Calu3 (cell line): Measurements from ENCODE around the gene SERPINB3. TPM values are rescaled to one million over a fixed set of nuclear protein-coding genes. Genes with fewer than 3 reads are reported as not detected.

Experiments used
- BruUV-seq: library from RNA; stranded (reverse); fragments of 400-500 nt; replicated peaks from 2 replicates; lab custom pipeline; 2021; lab: Mats Ljungman, UMichigan
- CTCF ChIA-PET: fragments of 300-600 bp; sonication (Branson Sonifier 250); formaldehyde crosslinking; loops from one replicate; lab custom pipeline; 2022; ENCODE audit warnings: antibody characterized with exemption; lab: Charles Lee
- DNase-seq: peaks from one replicate; pipeline ENCODE4 v3.0.0; 2022
- H3K27ac Mint-ChIP-seq: one replicate; pipeline ENCODE4 v1.8.0; 2022; ENCODE audit warnings: mixed read lengths; ENCODE audit not compliant: unreplicated experiment
- H3K27me3 Mint-ChIP-seq: one replicate; pipeline ENCODE4 v1.8.0; 2022; ENCODE audit warnings: mixed read lengths; ENCODE audit not compliant: unreplicated experiment
- H3K36me3 Mint-ChIP-seq: one replicate; pipeline ENCODE4 v1.8.0; 2022; ENCODE audit warnings: mild to moderate bottlenecking, moderate library complexity, mixed read lengths; ENCODE audit not compliant: insufficient read depth, unreplicated experiment
- H3K4me1 Mint-ChIP-seq: one replicate; pipeline ENCODE4 v1.8.0; 2022; ENCODE audit warnings: mild to moderate bottlenecking, low read depth, mixed read lengths; ENCODE audit not compliant: unreplicated experiment
- H3K4me3 Mint-ChIP-seq: one replicate; pipeline ENCODE4 v1.8.0; 2022; ENCODE audit warnings: mild to moderate bottlenecking, low read depth, moderate library complexity, mixed read lengths; ENCODE audit not compliant: unreplicated experiment
- H3K9me3 Mint-ChIP-seq: one replicate; pipeline ENCODE4 v1.8.0; 2022; ENCODE audit warnings: low read depth, mixed read lengths; ENCODE audit not compliant: unreplicated experiment
- intact Hi-C: fragments of 100-400 bp; cut with micrococcal nuclease; formaldehyde crosslinking; loops from one replicate; pipeline ENCODE4 v1.10.0; 2022; ENCODE audit not compliant: unreplicated experiment
- total RNA-seq: library from RNA; stranded (reverse); gene quantifications from 2 replicates; pipeline ENCODE4 v1.2.3, GENCODE V29; 2022
- TF ChIP-seq, protein P1 (sequence below): fragments of 200-600 bp; IDR thresholded peaks from one replicate; pipeline ENCODE4 v1.8.0; 2022; ENCODE audit warnings: antibody characterized with exemption; ENCODE audit not compliant: unreplicated experiment

The SERPINB3 gene
- total RNA-seq, 1 experiment from 2014 or later, result 0.68 TPM

DNA sequence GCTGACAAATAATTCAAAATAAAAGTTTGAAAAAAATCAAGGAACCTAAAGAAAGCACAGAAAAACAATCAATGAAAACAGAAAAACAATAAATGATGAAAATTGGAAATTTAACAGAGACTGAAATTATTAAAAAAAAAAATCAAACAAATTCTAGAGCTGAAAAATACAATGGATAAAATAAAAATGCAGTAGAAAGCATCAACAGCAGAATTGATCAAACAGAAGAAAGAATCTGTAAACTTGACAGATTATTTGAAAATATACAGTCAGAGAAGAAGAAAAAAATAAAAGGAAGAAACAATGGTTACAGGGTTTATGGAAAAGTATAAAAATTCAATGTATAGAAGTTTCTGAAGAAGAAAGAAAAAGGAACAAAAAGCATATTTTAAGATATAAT lies 33.9 kb downstream of the SERPINB3 start:
- TF ChIP-seq, protein P1, sequence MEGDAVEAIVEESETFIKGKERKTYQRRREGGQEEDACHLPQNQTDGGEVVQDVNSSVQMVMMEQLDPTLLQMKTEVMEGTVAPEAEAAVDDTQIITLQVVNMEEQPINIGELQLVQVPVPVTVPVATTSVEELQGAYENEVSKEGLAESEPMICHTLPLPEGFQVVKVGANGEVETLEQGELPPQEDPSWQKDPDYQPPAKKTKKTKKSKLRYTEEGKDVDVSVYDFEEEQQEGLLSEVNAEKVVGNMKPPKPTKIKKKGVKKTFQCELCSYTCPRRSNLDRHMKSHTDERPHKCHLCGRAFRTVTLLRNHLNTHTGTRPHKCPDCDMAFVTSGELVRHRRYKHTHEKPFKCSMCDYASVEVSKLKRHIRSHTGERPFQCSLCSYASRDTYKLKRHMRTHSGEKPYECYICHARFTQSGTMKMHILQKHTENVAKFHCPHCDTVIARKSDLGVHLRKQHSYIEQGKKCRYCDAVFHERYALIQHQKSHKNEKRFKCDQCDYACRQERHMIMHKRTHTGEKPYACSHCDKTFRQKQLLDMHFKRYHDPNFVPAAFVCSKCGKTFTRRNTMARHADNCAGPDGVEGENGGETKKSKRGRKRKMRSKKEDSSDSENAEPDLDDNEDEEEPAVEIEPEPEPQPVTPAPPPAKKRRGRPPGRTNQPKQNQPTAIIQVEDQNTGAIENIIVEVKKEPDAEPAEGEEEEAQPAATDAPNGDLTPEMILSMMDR, result no peak
- intact Hi-C loops, result no loop called here
- H3K4me1 Mint-ChIP-seq, result no peaks in the 10 kb centered on the region
- H3K9me3 Mint-ChIP-seq, result peaks cover 17% of the 10 kb centered on the region
- BruUV-seq, result no TSS peak
- CTCF ChIA-PET, result no interaction called here
- H3K4me3 Mint-ChIP-seq, result no peak overlapping the region
- DNase-seq, result no peak
- no peak overlapping the region for H3K27ac Mint-ChIP-seq
- H3K36me3 Mint-ChIP-seq, result no peaks in the 10 kb centered on the region
- no peaks in the 10 kb centered on the region for H3K27me3 Mint-ChIP-seq

DNA sequence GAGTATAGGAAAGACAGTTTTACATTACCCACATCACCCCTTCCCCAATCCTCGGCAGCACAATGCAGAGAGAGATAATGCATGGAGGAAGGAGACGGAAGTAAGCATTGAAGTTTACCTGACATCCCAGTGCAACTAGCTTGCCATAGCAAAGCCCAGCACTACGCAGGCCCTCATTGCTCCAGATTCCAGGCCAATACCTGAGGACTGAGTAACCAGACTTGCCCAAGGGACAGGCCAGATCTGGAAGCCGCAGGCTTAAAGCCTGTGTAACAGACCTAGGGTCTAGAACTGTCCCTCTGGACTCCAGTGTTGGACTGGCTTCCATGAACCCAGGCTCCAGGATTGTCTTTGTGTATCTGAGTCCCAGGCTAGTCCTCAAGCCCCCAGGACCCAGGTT lies 35.3 kb downstream of the SERPINB3 start:
- TF ChIP-seq, protein P1, result no peak
- Mint-ChIP-seq H3K27me3 (no peaks in the 10 kb centered on the region), H3K4me1 (no peaks in the 10 kb centered on the region), H3K36me3 (no peaks in the 10 kb centered on the region), H3K27ac (no peak overlapping the region), H3K9me3 (peaks cover 14% of the 10 kb centered on the region), H3K4me3 (no peak overlapping the region)
- intact Hi-C loops, result no loop called here
- DNase-seq, result no peak
- CTCF ChIA-PET, result no interaction called here
- BruUV-seq, result no TSS peak

DNA sequence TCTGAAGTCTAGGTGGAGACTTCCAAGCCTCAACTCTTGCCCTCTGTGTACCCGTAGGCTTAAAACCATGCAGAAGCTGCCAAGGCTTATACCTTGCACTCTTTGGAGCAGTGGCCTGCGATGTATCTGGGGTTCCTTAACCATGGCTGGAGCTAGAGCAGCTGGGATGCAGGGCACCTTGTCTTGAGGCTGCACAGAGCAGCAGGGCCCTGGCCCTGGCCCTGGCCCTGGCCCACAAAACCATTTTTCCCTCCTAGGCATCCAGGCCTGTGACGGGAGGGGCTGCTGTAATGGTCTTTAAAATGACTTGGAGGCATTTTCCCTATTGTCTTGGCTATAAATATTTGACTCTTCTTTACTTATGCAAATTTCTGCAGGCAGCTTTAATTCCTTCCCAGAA lies 36.8 kb downstream of the SERPINB3 start:
- no peak for DNase-seq
- H3K27me3 Mint-ChIP-seq, result no peaks in the 10 kb centered on the region
- no peak overlapping the region for H3K27ac Mint-ChIP-seq
- no peak overlapping the region for H3K4me3 Mint-ChIP-seq
- TF ChIP-seq, protein P1, result no peak
- intact Hi-C loops, result no loop called here
- no peaks in the 10 kb centered on the region for H3K4me1 Mint-ChIP-seq
- CTCF ChIA-PET, result no interaction called here
- BruUV-seq, result no TSS peak
- H3K9me3 Mint-ChIP-seq, result peaks cover 14% of the 10 kb centered on the region
- H3K36me3 Mint-ChIP-seq, result no peaks in the 10 kb centered on the region

DNA sequence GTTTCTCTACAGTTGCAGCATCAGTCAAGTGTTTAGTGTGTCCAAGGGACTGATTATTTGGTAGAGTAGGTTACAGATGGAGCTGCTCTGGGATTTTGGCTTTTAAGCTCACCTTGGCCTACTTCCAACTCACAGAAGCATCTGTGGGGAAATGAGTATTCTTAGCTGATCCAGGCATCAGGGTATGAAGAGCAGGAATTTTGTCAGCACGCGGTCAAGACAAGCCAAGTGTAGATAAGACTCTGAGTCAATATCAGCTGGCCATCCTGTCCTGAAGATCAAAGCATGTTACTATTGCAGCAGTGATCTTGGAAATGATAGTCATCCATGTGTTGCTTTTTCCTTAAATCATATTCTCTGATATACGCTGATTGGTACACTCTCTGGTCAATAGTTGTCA lies 42.0 kb downstream of the SERPINB3 start:
- DNase-seq, result no peak
- no peaks in the 10 kb centered on the region for H3K27me3 Mint-ChIP-seq
- no peaks in the 10 kb centered on the region for H3K36me3 Mint-ChIP-seq
- no peaks in the 10 kb centered on the region for H3K9me3 Mint-ChIP-seq
- H3K4me1 Mint-ChIP-seq, result no peaks in the 10 kb centered on the region
- BruUV-seq, result no TSS peak
- no peak overlapping the region for H3K4me3 Mint-ChIP-seq
- CTCF ChIA-PET, result no interaction called here
- intact Hi-C loops, result no loop called here
- TF ChIP-seq, protein P1, result no peak
- H3K27ac Mint-ChIP-seq, result no peak overlapping the region
